Gastroesophageal sphincter (tissue), 3 donors: ENCODE data around the gene BCL2L14.

Source experiments
- CTCF ChIP-seq, 4 experiments: fragments of 200-600 bp in 2 of 4; fragments of 450-650 bp in 2 of 4; sonication (generic) in 1 of 4; IDR thresholded peaks; one replicate each; pipeline ENCODE4 v1.5.1; 2017 to 2019; ENCODE audit warnings: antibody characterized with exemption in 4 of 4, mild to moderate bottlenecking in 2 of 4, moderate library complexity in 2 of 4
- EP300 ChIP-seq: sonication (generic); formaldehyde crosslinking; IDR thresholded peaks from one replicate; pipeline ENCODE4 v1.6.1; 2017; ENCODE audit warnings: antibody characterized with exemption, mild to moderate bottlenecking
- POLR2A ChIP-seq, 2 donors: fragments of 450-650 bp; IDR thresholded peaks; one replicate each; pipeline ENCODE4 v1.6.1; 2017; ENCODE audit warnings: antibody characterized with exemption in 2 of 2, mild to moderate bottlenecking in 2 of 2, moderate library complexity in 1 of 2
- POLR2AphosphoS5 ChIP-seq: sonication (generic); formaldehyde crosslinking; IDR thresholded peaks from one replicate; pipeline ENCODE4 v1.6.1; 2017; ENCODE audit warnings: antibody characterized with exemption

- TF ChIP-seq CTCF (IDR thresholded peaks at IDR 0.05): no peak
- no peak for TF ChIP-seq POLR2AphosphoS5
- no peak for TF ChIP-seq POLR2A (IDR thresholded peaks at IDR 0.05)
- no peak for TF ChIP-seq EP300
Measured at GRCh38 chr12:12035229-12035628, 35.5 kb upstream of the BCL2L14 start.
